Vagina (tissue), 2 donors: Measurements from ENCODE around the gene SQOR. TPM values are rescaled to one million over a fixed set of nuclear protein-coding genes. Genes with fewer than 3 reads are reported as not detected.

Experiments
- DNase-seq, 2 donors: peaks; one replicate each; pipeline ENCODE4 v3.0.0-alpha.2; 2017; ENCODE audit errors: extremely low spot score in 2 of 2
- H3K27ac ChIP-seq: fragments of 200-600 bp; sonication (generic); one replicate; pipeline ENCODE4 v1.5.1; 2019
- H3K27me3 ChIP-seq: fragments of 200-600 bp; sonication (generic); one replicate; pipeline ENCODE4 v1.5.1; 2019
- H3K36me3 ChIP-seq, 2 donors: fragments of 200-600 bp; sonication (generic); one replicate each; pipeline ENCODE4 v1.5.1; 2017 to 2019
- H3K4me1 ChIP-seq: fragments of 200-600 bp; sonication (generic); one replicate; pipeline ENCODE4 v1.5.1; 2019
- H3K4me3 ChIP-seq, 2 donors: fragments of 200-600 bp; sonication (generic); 1 replicate in 1 of 2; 2 replicates in 1 of 2; pipeline ENCODE4 v1.5.1; 2016 to 2019
- H3K9me3 ChIP-seq: fragments of 200-600 bp; sonication (generic); one replicate; pipeline ENCODE4 v1.5.1; 2019
- CTCF ChIP-seq, 3 experiments: fragments of 450-650 bp in 2 of 3; fragments of 200-600 bp in 1 of 3; sonication (generic) in 1 of 3; IDR thresholded peaks; one replicate each; pipeline ENCODE4 v1.5.1; 2017 to 2019; ENCODE audit warnings: antibody characterized with exemption in 3 of 3, mild to moderate bottlenecking in 2 of 3, moderate library complexity in 2 of 3
- POLR2A ChIP-seq, 2 donors: fragments of 450-650 bp; IDR thresholded peaks; one replicate each; pipeline ENCODE4 v1.6.1; 2017; ENCODE audit warnings: antibody characterized with exemption in 2 of 2, mild to moderate bottlenecking in 2 of 2, moderate library complexity in 2 of 2
- POLR2AphosphoS5 ChIP-seq, 2 donors: sonication (generic); formaldehyde crosslinking; IDR thresholded peaks; one replicate each; pipeline ENCODE4 v1.9.0; 2017; ENCODE audit warnings: antibody characterized with exemption in 2 of 2, mild to moderate bottlenecking in 2 of 2, low read depth in 1 of 2; ENCODE audit not compliant: insufficient read depth in 1 of 2
- intact Hi-C: fragments of 100-400 bp; cut with DNase I; formaldehyde crosslinking; loops from one replicate; pipeline ENCODE4 v1.15.1; 2023
- total RNA-seq: library from RNA; depleted of rRNA; stranded (reverse); fragments of >200 nt; gene quantifications from one replicate; pipeline ENCODE4 v1.2.3, GENCODE V29; 2016

The SQOR gene
- total RNA-seq, 1 donor from 2014 or later, result 52.8 TPM

GRCh38 chr15:45674677-45675076 lies 39.8 kb downstream of the SQOR start:
- Histone ChIP-seq H3K9me3 (no peaks in the 10 kb centered on the region), H3K4me1 (peaks cover 3% of the 10 kb centered on the region), H3K4me3 (no peak overlapping the region), H3K27me3 (no peaks in the 10 kb centered on the region), H3K27ac (no peak overlapping the region), H3K36me3 (peaks cover 0 to 31% of the 10 kb centered on the region in 2 donors)
- DNase-seq, result no peak
- TF ChIP-seq CTCF (IDR thresholded peaks at IDR 0.05) (no peak), POLR2AphosphoS5 (IDR thresholded peaks at IDR 0.05; ENCODE audit: insufficient read depth in 1 of 2, low read depth in 1 of 2) (no peak), POLR2A (IDR thresholded peaks at IDR 0.05) (no peak)
- intact Hi-C loops, result no loop called here

- no peaks in the 10 kb centered on the region for H3K9me3 ChIP-seq
- H3K27ac ChIP-seq, result no peak overlapping the region
- DNase-seq, result no peak
- H3K4me1 ChIP-seq, result peaks cover 3% of the 10 kb centered on the region
- intact Hi-C loops, result no loop called here
- H3K36me3 ChIP-seq, result peaks cover 0 to 49% of the 10 kb centered on the region in 2 donors
- H3K27me3 ChIP-seq, result no peaks in the 10 kb centered on the region
- H3K4me3 ChIP-seq, result no peak overlapping the region
- TF ChIP-seq POLR2AphosphoS5 (IDR thresholded peaks at IDR 0.05; ENCODE audit: insufficient read depth in 1 of 2, low read depth in 1 of 2), result no peak
- no peak for TF ChIP-seq POLR2A (IDR thresholded peaks at IDR 0.05)
- TF ChIP-seq CTCF (IDR thresholded peaks at IDR 0.05), result no peak
Measured at GRCh38 chr15:45677797-45678196, 43.0 kb downstream of the SQOR start.

- H3K4me3 ChIP-seq, result no peak overlapping the region
- DNase-seq, result no peak
- no peaks in the 10 kb centered on the region for H3K27me3 ChIP-seq
- intact Hi-C loops, result no loop called here
- no peaks in the 10 kb centered on the region for H3K9me3 ChIP-seq
- no peak for TF ChIP-seq POLR2A (IDR thresholded peaks at IDR 0.05)
- TF ChIP-seq CTCF (IDR thresholded peaks at IDR 0.05), result no peak
- TF ChIP-seq POLR2AphosphoS5 (IDR thresholded peaks at IDR 0.05; ENCODE audit: insufficient read depth in 1 of 2, low read depth in 1 of 2), result no peak
- H3K4me1 ChIP-seq, result peaks cover 3% of the 10 kb centered on the region
- H3K27ac ChIP-seq, result no peak overlapping the region
- H3K36me3 ChIP-seq, result peaks cover 0 to 55% of the 10 kb centered on the region in 2 donors
Measured at GRCh38 chr15:45678459-45679178, 43.8 kb downstream of the SQOR start.

GRCh38 chr15:45684533-45684932 lies 49.7 kb downstream of the SQOR start:
- Histone ChIP-seq H3K9me3 (no peaks in the 10 kb centered on the region), H3K4me1 (no peaks in the 10 kb centered on the region), H3K27ac (no peak overlapping the region), H3K4me3 (no peak overlapping the region), H3K27me3 (no peaks in the 10 kb centered on the region), H3K36me3 (peaks cover 0 to 81% of the 10 kb centered on the region in 2 donors)
- no peak for DNase-seq
- intact Hi-C loops, result no loop called here
- no peak for TF ChIP-seq POLR2AphosphoS5 (IDR thresholded peaks at IDR 0.05; ENCODE audit: insufficient read depth in 1 of 2, low read depth in 1 of 2)
- no peak for TF ChIP-seq CTCF (IDR thresholded peaks at IDR 0.05)
- TF ChIP-seq POLR2A (IDR thresholded peaks at IDR 0.05), result no peak

- no peak overlapping the region for H3K27ac ChIP-seq
- H3K4me3 ChIP-seq, result no peak overlapping the region
- H3K27me3 ChIP-seq, result no peaks in the 10 kb centered on the region
- intact Hi-C loops, result no loop called here
- TF ChIP-seq CTCF (IDR thresholded peaks at IDR 0.05) (no peak), POLR2A (IDR thresholded peaks at IDR 0.05) (no peak), POLR2AphosphoS5 (IDR thresholded peaks at IDR 0.05; ENCODE audit: insufficient read depth in 1 of 2, low read depth in 1 of 2) (no peak)
- H3K36me3 ChIP-seq, result peaks cover 0 to 65% of the 10 kb centered on the region in 2 donors
- DNase-seq, result no peak
- no peaks in the 10 kb centered on the region for H3K4me1 ChIP-seq
- H3K9me3 ChIP-seq, result no peaks in the 10 kb centered on the region
Measured at GRCh38 chr15:45689616-45690015, 54.8 kb downstream of the SQOR start.
